ENCODE measurements around the gene PILRB.

The PILRB gene

GRCh38 chr7:100407285-100408180 lies 49.6 kb downstream of the PILRB start:
- no peak for DNase-seq (ENCODE audit: low spot score)

- no peak for DNase-seq (ENCODE audit: low spot score)
These were observed 53.2 kb downstream of the PILRB start for GRCh38 chr7:100411101-100411500.

GRCh38 chr7:100413346-100413745 lies 55.4 kb downstream of the PILRB start:
- no peak for DNase-seq (ENCODE audit: low spot score)

- no peak for DNase-seq (ENCODE audit: low spot score)
These were observed 56.0 kb downstream of the PILRB start for GRCh38 chr7:100413889-100414288.

GRCh38 chr7:100415448-100415847 lies 57.5 kb downstream of the PILRB start:
- DNase-seq (ENCODE audit: low spot score), result no peak
